Astrocyte of the cerebellum (primary cell): ENCODE data around the gene RAB43.

Source experiments
- DNase-seq: peaks from one replicate; pipeline ENCODE4 v3.0.0-alpha.2; 2011; ENCODE audit warnings: low read depth
- H3K4me3 ChIP-seq: 2 replicates; pipeline ENCODE4 v1.5.1; 2011; ENCODE audit warnings: mild to moderate bottlenecking, low read depth, low read length, moderate library complexity
- CTCF ChIP-seq: IDR thresholded peaks from 2 replicates; pipeline ENCODE4 v1.5.1; 2012; ENCODE audit warnings: low read length, low read depth, moderate library complexity, mild to moderate bottlenecking; ENCODE audit errors: missing control alignments
- in situ Hi-C: cut with HindIII; loops from 2 replicates; pipeline ENCODE4 v1.10.0; 2017; ENCODE audit warnings: low sequenced_read_pairs

RAB43 gene

GRCh38 chr3:129056451-129057173 lies 65.0 kb downstream of the RAB43 start:
- in situ Hi-C loops = no loop called here
- TF ChIP-seq CTCF = no peak

GRCh38 chr3:129054605-129055104 lies 66.9 kb downstream of the RAB43 start:
- TF ChIP-seq CTCF = no peak
- no peak overlapping the region for H3K4me3 ChIP-seq
- in situ Hi-C loops = no loop called here
- DNase-seq = no peak

More at GRCh38 chr3:129056451-129057173, 65.0 kb downstream of the RAB43 start:
- no peak overlapping the region for H3K4me3 ChIP-seq
- DNase-seq = no peak

GRCh38 chr3:129052675-129053074 lies 68.9 kb downstream of the RAB43 start:
- no peak for TF ChIP-seq CTCF
- DNase-seq = no peak
- in situ Hi-C loops = no loop called here
- no peak overlapping the region for H3K4me3 ChIP-seq

- in situ Hi-C loops = no loop called here
- DNase-seq = no peak
- no peak for TF ChIP-seq CTCF
- no peak overlapping the region for H3K4me3 ChIP-seq
These were observed 69.7 kb downstream of the RAB43 start for GRCh38 chr3:129051871-129052340.

- in situ Hi-C loops = no loop called here
- no peak for DNase-seq
- no peak for TF ChIP-seq CTCF
- no peak overlapping the region for H3K4me3 ChIP-seq
These were observed 70.9 kb downstream of the RAB43 start for GRCh38 chr3:129050556-129051295.

GRCh38 chr3:129047553-129047839 lies 74.1 kb downstream of the RAB43 start:
- in situ Hi-C loops = no loop called here

More at GRCh38 chr3:129047553-129047839, 74.1 kb downstream of the RAB43 start:
- no peak for DNase-seq
- TF ChIP-seq CTCF = no peak
- no peak overlapping the region for H3K4me3 ChIP-seq
